Measurements from ENCODE around the gene SLC38A10. TPM values are rescaled to one million over a fixed set of nuclear protein-coding genes. Genes with fewer than 3 reads are reported as not detected.
A peak's percentile ranks its signal among the peaks of the same experiment; 100 is the strongest.

The SLC38A10 gene
- total RNA-seq, 1 experiment from 2014 or later, result 81.4 TPM

DNA sequence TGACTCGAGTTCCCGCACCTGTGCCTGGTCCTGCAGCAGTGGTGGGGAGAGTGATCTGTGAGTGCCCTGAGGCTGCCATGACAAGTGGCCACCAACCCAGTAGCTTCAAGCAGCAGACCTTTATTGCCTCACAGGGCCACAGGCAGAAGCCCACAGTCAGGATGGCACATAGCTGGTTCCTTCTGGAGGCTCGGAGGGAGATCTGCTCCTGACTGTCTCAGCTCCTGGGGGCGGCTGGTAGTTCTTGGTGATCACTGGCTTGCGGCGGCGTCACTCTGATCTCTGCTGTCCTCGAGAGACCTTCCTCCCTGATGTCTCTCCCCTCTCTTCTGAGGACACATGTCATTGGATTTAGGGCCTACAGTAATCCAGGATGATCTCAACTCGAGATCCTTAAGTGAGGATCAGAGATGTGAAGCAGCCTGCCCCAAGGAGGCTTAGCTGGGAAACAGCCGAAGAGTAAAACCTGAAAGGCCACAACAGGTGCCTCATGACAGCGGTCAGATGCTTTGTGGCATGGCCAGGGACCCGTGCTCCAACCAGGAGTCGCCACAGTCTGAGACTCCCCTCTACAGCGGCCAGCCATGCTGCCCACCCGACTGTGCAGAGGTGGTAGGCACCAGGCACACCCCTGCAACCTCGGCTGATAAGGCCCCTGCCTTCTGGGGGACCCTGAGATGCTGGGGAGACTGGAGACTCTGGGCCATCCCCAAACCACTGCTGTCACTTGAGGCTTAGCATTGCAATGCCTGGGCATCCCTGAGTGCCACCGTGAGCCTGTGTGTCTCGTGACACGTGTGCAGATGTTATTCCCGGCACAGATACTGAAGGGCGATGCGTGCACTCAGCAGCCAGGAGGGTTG is 30.0 kb upstream of the SLC38A10 start:
- Histone ChIP-seq H3K4me3 (no peak overlapping the region), H3K9me3 (replicated peaks) (no peaks in the 10 kb centered on the region), H3K27me3 (replicated peaks) (no peaks in the 10 kb centered on the region), H3K4me1 (replicated peaks) (peaks cover 15% of the 10 kb centered on the region), H3K27ac (no peak overlapping the region), H3K36me3 (no peaks in the 10 kb centered on the region)
- DNase-seq (ENCODE audit: low read depth in 1 of 2, low spot score in 2 of 2), result no peak

DNA sequence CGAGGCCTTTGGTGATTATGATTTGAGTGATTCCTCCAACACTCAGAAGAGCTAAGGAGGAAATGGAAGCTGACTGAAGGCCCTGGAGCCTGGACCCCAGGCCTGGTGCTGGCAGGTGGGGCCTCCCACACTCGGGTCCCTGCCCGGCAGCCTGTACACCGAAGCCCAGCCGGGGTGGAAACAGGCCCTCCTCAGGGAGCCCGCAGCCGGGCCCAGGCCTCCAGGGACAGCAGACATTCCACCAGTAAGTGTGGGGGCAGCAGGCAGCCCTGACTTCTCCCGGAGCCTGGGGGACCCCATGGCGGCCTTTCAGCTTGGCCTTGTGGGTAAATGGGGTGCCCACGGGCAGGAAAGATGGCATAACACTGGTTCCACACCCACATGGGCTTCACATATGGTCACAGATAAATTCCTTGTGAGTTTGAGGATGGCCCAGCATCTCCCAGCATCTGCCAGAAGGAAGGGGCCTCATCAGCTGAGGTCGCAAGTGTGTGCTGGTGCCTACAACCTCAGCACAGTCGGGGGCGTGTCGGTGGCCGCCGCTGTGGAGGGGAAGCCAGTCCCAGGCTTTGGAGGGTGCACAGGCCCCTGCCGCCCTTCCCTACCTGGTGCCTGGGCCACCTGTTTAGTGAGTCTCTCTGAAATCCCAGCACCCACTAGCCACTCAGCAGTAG is 29.2 kb upstream of the SLC38A10 start:
- H3K9me3 ChIP-seq (replicated peaks), result no peaks in the 10 kb centered on the region
- peaks cover 8% of the 10 kb centered on the region for H3K4me1 ChIP-seq (replicated peaks)
- H3K4me3 ChIP-seq, result no peak overlapping the region
- no peaks in the 10 kb centered on the region for H3K27me3 ChIP-seq (replicated peaks)
- no peak overlapping the region for H3K27ac ChIP-seq
- no peak for DNase-seq (ENCODE audit: low read depth in 1 of 2, low spot score in 2 of 2)
- no peaks in the 10 kb centered on the region for H3K36me3 ChIP-seq

DNA sequence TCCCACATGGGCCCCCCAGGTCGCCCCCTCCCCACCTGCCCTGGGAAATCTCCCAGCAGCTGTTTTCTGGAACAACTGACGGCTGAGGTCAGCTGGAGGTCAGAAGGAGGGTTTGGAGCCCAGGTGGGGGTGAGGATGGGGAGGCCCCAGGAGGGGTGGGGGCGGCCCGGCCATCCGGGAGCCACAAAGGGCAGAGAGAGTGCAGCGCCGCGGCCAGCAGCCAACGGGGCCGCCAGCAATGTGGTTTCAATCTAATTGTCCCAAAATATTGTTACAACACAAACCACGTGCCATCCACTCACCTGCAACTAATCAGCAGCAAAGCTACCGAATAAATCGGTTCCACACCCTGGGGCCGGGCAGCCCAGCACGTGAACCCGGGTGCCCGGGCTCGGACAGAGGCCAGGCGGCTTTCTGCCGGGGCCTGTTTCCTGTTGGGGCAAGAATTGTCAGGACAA is 28.3 kb upstream of the SLC38A10 start:
- no peaks in the 10 kb centered on the region for H3K4me1 ChIP-seq (replicated peaks)
- no peaks in the 10 kb centered on the region for H3K36me3 ChIP-seq
- no peak overlapping the region for H3K4me3 ChIP-seq
- DNase-seq (ENCODE audit: low read depth in 1 of 2, low spot score in 2 of 2), result no peak
- H3K27me3 ChIP-seq (replicated peaks), result no peaks in the 10 kb centered on the region
- H3K9me3 ChIP-seq (replicated peaks), result no peaks in the 10 kb centered on the region
- no peak overlapping the region for H3K27ac ChIP-seq

DNA sequence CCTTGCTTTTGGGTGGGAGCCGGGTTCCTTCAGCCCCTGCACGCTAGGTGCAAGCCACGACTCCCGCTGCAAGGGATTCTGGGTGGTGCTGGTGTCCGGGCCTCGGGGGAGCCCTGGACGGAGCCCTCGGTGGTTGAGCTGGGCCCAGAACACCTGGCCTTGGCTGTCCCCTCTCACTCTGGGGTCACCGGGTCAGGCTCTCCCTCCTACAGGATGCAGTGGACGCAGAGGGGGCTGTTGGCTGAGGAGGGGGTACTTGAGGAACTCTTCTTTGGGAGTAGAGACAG is 27.9 kb upstream of the SLC38A10 start:
- Histone ChIP-seq H3K27ac (no peak overlapping the region), H3K36me3 (no peaks in the 10 kb centered on the region), H3K27me3 (replicated peaks) (no peaks in the 10 kb centered on the region), H3K4me1 (replicated peaks) (no peaks in the 10 kb centered on the region), H3K9me3 (replicated peaks) (no peaks in the 10 kb centered on the region), H3K4me3 (no peak overlapping the region)
- no peak for DNase-seq (ENCODE audit: low read depth in 1 of 2, low spot score in 2 of 2)

DNA sequence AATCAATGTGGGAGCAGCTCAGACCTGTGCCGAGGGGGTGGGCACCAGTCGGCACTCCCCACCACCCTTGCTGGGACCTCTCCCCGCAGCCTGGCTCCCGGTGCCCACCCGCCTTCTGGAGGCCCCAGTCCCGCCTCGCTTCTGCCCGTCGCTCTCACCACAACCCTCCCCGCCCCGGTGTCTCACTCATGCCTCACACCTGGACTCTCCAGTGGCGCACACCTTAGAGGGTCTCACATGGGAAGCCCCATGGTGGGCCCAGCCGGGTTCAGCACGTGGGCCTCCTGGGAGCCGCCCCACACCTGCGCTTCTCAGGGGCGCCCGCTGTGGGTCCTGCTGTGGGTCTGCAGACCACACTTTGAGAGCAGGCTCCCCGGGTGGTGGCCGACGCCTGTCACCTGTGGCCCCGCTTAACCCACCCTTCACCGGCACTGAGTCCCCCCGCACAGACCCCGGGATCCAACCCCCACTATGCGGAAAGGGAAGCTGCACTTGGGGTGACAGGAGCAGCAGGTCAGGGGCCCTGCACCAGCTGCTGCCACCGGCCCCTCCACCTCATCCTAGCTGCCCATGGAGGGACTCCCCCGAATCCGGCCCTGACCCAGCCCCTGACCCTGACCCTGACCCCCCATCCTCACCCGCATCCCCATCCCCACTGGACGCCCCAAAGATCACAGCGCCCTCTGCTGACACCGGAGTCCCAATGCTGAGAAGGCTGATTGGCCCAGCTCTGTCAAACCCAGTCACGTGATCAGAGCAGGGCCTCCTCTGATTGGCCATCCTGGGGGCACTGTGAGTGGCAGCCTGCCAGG is 27.4 kb upstream of the SLC38A10 start:
- DNase-seq (ENCODE audit: low read depth in 1 of 2, low spot score in 2 of 2), result peak in 1 of 2 experiments; percentile 75
- H3K27ac ChIP-seq, result no peak overlapping the region
- no peaks in the 10 kb centered on the region for H3K36me3 ChIP-seq
- H3K4me1 ChIP-seq (replicated peaks), result no peaks in the 10 kb centered on the region
- H3K9me3 ChIP-seq (replicated peaks), result no peaks in the 10 kb centered on the region
- H3K27me3 ChIP-seq (replicated peaks), result no peaks in the 10 kb centered on the region
- no peak overlapping the region for H3K4me3 ChIP-seq

DNA sequence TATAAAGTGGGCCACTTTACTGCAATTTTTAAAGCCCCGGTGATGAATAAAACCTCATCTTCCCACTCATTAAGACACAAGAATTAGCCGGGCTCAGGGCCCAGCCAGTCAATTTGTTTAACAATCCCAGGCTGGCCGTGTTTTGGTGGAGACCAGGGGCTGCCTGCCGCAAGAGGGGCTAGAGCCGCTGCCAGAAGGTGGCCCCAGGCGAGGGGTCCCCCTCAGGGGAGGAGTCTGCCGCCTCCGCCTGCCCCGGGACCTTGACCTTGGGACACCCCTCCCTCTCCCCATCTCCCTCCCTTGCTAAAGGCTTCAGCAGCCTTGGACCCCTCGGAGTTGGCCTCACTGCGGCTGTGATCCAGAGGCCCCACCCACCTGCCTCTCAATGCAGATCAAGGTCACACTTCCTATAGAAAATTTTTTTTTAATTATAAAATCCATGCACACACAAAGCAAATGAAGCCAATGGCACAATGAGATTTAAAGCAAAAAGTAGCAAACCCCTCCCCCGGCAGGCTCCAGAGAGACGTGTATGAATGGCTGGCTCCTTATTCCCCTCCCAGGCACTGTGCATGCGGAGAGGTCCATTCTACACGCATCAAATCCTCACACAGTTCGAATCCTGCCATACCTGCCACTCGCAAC is 23.0 kb upstream of the SLC38A10 start:
- H3K27ac ChIP-seq, result no peak overlapping the region
- no peak overlapping the region for H3K4me3 ChIP-seq
- DNase-seq (ENCODE audit: low read depth in 1 of 2, low spot score in 2 of 2), result no peak
- H3K9me3 ChIP-seq (replicated peaks), result no peaks in the 10 kb centered on the region
- no peaks in the 10 kb centered on the region for H3K4me1 ChIP-seq (replicated peaks)
- no peaks in the 10 kb centered on the region for H3K36me3 ChIP-seq
- H3K27me3 ChIP-seq (replicated peaks), result no peaks in the 10 kb centered on the region

DNA sequence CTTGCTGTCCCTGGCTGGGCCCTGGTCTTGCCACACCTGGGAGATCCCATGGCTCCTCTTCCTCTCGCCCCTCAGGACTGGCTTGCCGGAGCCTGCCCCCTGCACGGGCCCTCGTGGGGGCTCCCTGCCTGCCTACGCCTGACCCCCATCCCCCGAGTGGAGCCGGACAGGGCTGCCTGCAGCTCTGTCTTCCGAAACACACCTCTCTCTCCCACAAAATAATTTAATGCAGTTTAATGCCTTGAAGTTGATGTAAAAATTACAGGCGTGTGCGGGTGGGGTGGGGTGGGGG is 22.4 kb upstream of the SLC38A10 start:
- DNase-seq (ENCODE audit: low read depth in 1 of 2, low spot score in 2 of 2), result no peak

DNA sequence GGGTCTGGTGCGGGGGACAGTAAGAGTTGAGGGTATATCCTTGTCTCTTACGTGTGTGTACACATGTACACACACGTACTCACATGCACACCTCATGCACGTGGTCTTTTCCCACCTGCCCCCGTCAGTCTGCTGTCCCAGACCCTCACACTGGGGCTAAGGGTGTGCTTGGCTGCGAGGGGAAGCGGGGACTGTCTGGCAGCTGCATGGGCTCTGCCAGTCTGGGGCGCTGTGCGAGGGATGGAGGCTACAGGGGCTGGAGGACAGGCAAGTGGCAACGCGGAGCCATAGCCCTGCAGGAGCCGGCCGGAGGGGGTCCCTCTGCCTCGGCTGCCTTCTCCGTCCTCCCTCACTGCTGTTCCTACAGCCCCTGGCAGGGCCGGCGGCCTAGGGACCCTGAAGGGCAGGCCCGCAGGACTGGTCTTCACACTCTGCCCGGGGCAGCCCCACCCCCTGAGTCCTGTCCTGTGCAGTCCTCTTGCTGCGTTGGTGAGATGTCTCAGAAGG is 20.8 kb upstream of the SLC38A10 start:
- no peak for DNase-seq (ENCODE audit: low read depth in 1 of 2, low spot score in 2 of 2)
- H3K27ac ChIP-seq, result no peak overlapping the region
- no peaks in the 10 kb centered on the region for H3K9me3 ChIP-seq (replicated peaks)
- H3K4me3 ChIP-seq, result no peak overlapping the region
- H3K36me3 ChIP-seq, result no peaks in the 10 kb centered on the region
- no peaks in the 10 kb centered on the region for H3K27me3 ChIP-seq (replicated peaks)
- H3K4me1 ChIP-seq (replicated peaks), result no peaks in the 10 kb centered on the region

More for the DNA sequence above, 22.4 kb upstream of the SLC38A10 start:
- H3K36me3 ChIP-seq, result no peaks in the 10 kb centered on the region
- no peaks in the 10 kb centered on the region for H3K4me1 ChIP-seq (replicated peaks)
- H3K27me3 ChIP-seq (replicated peaks), result no peaks in the 10 kb centered on the region
- no peak overlapping the region for H3K4me3 ChIP-seq
- no peaks in the 10 kb centered on the region for H3K9me3 ChIP-seq (replicated peaks)
- no peak overlapping the region for H3K27ac ChIP-seq

DNA sequence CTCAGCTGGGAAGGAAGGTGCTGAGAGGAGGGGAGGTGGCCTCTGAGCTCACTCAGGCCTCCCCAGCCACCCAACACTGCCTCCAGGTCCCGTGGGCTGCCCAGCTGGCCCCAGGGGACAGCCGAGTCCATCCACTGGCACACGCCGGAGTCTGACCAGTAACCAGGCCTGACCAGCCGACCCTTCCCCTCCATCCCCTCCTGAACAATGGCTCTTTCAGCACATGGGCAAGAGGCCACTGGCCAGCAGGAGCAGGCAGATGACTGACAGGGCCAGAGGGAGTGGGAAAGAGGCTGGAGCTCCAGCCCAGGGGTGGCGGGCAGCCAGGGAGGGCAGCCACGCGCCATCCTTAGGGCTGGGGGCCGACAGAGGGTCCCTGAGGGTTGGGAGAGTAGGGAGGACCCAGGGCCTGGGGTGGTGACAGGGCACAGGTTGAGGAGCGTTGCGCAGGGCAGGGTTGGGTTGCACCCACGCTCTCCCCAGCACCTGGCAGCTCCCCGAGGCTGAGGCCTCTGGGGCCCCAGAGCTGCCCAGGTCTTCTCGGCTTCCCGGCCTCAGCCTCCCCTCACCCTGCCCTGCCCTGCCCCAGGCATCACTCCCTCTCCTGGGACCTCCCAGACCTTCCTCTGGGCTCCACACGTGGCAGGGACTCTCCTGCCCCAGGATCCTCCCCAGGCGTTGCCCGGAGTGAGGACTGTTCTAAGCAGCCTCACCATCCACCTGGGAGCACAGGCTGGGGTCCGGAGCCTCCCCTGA is 20.2 kb upstream of the SLC38A10 start:
- no peak overlapping the region for H3K27ac ChIP-seq
- no peaks in the 10 kb centered on the region for H3K9me3 ChIP-seq (replicated peaks)
- H3K27me3 ChIP-seq (replicated peaks), result no peaks in the 10 kb centered on the region
- no peaks in the 10 kb centered on the region for H3K36me3 ChIP-seq
- H3K4me1 ChIP-seq (replicated peaks), result no peaks in the 10 kb centered on the region
- H3K4me3 ChIP-seq, result no peak overlapping the region
- no peak for DNase-seq (ENCODE audit: low read depth in 1 of 2, low spot score in 2 of 2)

DNA sequence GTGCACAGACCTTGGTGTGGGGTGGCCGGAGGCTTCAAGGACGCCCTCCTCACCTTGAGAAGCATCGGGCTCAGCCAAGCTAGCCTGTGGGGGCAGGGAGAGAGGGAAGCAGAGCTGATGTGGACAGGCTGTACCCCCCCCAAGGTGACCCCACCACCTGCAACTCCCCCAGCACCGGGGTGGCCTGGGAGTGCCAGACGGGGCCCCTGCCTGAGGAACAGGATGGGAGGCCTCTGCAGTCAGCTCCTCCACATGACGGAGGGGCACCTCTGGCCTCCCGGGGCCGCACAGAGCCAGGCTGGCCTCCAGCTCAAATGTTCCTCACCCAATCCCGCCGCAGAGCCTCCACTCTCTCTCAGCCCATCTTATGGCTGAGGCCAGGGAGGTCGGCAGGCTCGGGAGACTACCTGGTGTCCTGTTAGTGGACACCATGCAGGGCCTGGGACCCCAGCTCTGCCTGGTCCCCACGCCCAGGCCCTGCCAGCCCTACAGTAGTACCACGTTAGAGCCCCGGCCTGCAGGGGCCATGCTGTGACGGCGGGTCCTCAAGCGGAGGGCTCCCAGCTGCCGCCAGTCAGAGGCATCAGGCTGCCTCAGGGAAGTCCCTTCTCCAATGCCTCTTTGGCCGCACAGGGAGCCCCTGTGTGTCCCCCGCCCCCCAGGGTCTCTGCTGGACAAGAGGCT is 19.4 kb upstream of the SLC38A10 start:
- no peak overlapping the region for H3K4me3 ChIP-seq

DNA sequence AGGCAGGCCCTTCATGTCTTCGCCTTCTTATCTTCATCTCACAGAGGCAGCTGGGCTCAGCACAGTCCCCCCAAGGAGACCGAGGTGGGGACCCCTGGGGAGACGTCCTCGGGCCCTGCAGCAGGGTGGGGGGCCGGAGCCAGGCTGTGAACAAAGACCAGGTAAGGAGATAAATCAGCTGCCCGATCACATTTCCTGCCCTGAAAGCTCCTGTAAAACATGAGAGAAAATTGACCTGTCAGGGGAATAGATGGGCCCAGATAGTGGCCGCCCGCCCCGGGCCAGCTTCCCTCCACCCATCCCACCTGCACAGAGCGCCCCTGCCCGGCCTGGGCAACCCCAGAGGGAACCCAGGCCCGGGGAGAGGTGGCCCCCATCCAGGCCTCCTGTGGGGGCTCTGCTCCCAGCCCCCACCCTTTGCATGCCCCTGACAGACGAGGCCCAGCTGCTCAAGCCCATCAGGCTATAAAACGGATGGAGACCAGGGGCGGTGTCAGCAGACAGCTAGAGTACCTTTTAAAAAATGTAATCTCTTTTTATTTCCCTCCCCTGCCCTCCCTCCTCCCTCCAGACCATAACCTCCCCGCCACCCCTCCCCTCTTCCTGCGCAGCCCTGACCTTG is 18.8 kb upstream of the SLC38A10 start:
- Histone ChIP-seq H3K4me3 (no peak overlapping the region), H3K9me3 (replicated peaks) (no peaks in the 10 kb centered on the region), H3K27me3 (replicated peaks) (no peaks in the 10 kb centered on the region), H3K36me3 (no peaks in the 10 kb centered on the region), H3K4me1 (replicated peaks) (peaks cover 12% of the 10 kb centered on the region), H3K27ac (no peak overlapping the region)
- DNase-seq (ENCODE audit: low read depth in 1 of 2, low spot score in 2 of 2), result no peak

More for the DNA sequence above, 19.4 kb upstream of the SLC38A10 start:
- Histone ChIP-seq H3K9me3 (replicated peaks) (no peaks in the 10 kb centered on the region), H3K4me1 (replicated peaks) (peaks cover 6% of the 10 kb centered on the region), H3K27me3 (replicated peaks) (no peaks in the 10 kb centered on the region), H3K36me3 (no peaks in the 10 kb centered on the region), H3K27ac (no peak overlapping the region)
- DNase-seq (ENCODE audit: low read depth in 1 of 2, low spot score in 2 of 2), result no peak

DNA sequence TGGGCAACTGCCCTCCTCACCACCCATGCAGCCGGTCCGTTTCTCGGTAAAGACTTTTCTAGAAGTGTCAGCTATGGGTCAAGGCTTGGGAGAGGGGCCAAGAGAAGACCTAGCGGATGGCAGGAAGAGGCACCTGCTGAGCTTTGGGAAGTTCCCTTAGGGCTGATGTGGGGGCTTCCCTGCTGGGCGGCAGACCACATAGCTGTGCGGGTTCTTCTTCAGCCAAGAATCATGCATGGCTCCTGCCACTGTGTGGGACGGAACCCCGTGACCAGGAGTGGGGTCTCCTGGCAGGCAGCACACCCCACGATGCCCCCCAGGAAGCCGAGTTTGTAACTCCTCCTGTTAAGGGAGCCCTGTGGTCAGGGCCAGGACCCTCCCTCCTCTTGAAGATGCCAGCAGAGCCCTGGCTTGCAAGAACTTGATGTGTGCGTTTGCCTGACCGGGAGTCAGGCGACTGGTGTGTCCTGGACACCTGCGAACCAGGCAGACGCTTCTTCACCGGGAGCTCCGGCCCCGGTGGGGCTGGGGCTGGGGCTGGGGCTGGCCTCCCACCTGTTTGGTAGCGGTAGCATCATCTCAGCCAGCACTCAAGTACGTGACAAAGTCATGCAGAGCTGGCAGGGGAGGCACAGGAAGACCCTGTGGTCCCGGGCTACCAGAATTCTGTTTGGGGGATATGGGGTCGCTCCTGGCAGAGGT is 17.7 kb upstream of the SLC38A10 start:
- Histone ChIP-seq H3K9me3 (replicated peaks) (no peaks in the 10 kb centered on the region), H3K36me3 (no peaks in the 10 kb centered on the region), H3K4me1 (replicated peaks) (peaks cover 14% of the 10 kb centered on the region), H3K27me3 (replicated peaks) (no peaks in the 10 kb centered on the region), H3K27ac (no peak overlapping the region), H3K4me3 (no peak overlapping the region)
- DNase-seq (ENCODE audit: low read depth in 1 of 2, low spot score in 2 of 2), result no peak
